GM18517 (cell line): Measurements from ENCODE around the gene TNS1.

ENCODE experiments used
- ATAC-seq: cut with Tn5 transposase; IDR thresholded peaks from one replicate; pipeline ENCODE4 v1.9.1; 2021; ENCODE audit warnings: mild to moderate bottlenecking, moderate library complexity; ENCODE audit not compliant: unreplicated experiment

TNS1 gene

DNA sequence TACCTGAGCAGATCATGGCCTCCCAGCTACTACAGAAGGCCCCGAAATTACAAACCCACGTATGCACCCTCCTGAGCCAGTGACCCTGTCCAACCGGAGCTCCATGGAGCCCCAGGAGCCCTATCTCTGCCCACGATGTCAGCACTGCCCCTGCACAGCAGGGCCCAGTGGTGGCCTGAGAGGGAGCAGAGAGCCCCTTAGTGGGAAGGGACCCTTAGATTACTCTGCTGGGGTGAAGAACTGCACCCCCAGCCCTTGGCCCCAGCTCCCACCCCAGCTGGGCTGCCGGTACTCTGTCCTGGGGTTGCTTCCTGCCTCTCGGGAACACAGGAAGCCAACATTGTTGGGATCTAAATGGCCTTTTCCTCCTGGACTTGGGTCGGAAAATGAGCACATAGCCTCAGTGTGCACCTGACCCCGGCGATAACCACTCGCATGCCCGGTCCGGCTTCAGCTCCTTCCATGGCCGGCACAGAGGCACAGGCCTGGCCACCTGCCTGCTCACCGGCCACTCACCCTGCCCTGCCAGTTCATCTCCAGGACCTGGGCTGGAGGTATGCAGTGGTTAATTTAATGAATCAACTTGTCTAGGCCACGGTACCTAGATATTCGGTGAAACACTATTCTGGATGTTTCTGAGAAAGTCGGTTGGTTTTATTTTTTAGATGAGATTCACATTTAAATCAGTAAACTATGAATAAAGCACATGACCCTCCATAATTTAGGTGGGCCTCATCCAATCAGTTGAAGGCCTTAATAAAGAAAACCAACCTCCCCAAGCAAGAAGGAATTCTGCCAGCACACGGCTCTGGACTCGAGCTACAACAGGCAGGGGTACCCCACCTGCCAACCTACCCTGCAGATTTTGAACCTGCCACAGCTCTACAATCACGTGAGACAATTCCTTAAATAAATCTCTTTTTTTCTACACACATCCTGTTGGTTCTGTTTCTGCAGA, 19.2 kb downstream of the TNS1 start:
- no peak for ATAC-seq

DNA sequence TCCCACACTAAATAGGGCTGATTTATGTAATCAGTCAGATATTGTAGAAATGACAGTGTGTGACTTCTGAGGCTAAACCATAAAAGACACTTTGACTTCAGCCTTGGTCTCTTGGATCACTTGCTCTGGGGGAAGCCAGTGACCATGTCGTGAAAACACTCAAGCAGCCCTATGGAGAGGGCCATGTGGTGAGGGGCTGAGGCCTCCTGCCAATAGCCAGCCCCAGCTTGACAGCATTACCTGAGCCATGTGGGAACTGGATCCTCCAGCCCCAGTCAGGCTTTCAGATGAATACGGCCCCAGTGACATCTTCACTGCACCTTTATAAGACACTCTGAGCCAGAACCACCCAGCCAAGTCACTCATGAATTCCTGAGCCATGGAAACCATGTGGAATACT, 20.8 kb downstream of the TNS1 start:
- no peak for ATAC-seq

DNA sequence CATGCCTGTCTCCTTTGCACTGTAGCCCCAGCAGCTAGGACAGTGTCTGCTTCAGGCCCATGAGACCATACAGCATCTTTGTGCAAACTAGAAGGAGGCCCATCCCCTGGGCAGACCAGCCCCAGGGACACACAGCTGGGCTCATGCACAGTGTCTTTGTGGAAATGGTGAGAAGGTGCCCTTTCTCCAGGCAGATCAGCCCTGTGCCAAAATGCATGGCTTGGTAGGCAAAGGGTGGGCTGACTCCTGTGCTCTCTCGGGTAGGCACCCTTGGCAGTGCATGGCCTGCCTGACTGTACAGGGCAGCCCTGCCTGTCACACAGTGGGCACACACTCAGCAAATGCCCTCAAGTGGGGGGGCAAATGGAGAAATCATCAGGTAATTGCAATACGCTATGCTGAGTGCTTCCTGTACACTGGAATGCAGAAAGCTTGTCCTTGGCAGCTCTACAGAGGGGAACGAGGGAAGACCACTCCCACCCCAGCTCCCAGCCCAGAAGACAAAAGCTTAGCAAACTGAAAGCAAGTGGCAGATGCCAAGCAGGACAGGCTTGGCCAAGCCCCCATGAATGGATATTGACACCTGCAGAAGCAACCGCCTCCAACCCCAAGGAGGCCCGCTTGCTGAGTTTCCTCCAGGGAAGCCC, 21.6 kb downstream of the TNS1 start:
- ATAC-seq = no peak

DNA sequence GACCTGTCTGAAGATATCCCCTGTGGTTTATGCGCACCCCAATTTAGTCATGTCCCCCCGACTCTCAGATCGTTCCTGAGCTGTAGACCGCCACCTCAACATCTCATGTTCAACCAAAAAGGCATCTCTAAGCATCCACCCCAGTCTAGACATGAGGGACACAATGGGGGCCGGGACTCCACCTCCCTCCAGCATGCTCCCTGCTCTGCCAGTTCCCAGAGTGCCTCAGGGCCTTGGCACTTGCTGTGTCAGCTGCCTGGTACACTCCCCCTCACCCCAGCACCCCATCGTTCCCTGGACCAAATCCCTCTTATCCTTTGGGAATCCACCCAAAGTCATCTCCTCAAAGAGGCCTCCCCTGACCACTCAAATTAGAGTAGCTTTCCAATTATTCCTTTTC, 22.2 kb downstream of the TNS1 start:
- ATAC-seq = no peak

DNA sequence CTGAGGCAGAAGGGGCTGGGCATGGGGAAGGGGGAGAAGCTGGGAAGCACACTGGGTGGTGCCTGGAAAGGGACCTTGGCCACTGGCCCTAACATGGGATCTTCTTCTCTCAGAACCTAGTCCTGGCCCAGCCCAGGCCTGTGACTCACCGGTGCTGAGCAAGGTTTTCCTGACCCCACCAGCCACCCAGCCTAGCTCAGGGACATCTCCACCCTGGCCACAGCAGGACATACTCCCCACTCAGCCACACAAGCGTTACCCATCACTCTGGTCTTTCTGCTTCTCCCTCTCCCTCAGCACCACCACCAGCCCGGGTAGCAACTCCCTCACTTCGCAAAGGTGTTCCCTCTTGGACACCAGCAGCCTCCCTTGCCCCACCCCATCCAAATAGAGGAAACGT, 22.8 kb downstream of the TNS1 start:
- no peak for ATAC-seq

DNA sequence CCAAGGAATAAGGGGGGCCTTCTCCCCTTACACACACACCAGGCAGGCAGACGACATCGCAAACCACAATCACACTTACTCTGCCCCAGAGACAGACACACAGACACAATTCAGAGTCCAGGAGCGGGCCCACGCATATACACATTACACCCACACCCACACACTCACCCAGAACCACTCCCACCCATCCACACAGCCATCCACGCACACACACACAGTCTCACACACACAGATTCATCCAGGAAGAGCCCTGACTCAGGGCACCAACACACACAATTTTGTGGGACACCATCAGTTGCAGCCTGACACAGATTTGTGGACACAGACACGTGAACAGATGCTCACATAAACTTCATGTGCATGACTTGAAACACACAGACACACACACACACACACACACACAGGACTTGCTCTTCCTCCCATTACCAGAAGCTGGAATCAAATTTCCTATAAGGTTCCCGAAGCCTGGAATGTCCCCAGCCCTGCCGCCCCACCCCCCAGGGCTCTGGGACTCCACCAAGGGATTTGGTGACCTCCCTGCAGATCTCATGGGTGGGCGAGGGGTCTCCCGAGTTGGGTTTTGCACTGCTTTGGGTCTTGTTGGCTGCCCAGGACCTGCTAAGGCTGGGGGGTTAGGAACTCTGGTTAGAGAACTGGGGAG, 23.5 kb downstream of the TNS1 start:
- ATAC-seq = no peak

DNA sequence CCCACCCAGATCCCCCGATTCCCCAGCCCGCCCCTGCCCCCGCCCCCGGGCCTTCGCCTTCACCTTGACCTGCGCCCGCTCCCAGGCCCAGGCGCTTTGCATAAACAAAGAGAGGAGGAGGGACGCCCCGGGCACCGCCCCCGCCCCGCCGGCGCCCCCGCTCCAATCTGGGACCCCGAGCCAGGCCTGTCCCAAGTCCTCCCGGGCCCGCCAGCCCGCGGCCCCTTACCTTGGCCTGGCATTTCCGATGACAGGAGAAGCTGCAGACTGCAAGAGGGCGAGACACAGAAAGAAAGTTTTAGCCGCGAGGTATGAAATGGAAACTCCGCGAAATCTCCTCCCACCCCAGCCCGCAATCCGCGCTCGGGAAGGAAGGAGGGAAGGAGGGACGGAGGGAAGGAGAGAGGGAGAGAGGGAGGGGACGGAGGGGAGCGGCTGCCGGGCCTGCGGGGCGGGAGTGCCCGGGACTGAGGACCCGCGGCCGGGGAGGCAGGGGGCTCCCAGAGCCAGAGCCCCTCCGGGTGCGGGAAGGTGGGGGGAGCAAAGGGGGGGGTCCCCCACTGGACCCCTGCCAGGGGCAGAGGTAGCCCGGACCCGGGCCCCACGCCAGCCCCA, 24.2 kb downstream of the TNS1 start:
- ATAC-seq = no peak

DNA sequence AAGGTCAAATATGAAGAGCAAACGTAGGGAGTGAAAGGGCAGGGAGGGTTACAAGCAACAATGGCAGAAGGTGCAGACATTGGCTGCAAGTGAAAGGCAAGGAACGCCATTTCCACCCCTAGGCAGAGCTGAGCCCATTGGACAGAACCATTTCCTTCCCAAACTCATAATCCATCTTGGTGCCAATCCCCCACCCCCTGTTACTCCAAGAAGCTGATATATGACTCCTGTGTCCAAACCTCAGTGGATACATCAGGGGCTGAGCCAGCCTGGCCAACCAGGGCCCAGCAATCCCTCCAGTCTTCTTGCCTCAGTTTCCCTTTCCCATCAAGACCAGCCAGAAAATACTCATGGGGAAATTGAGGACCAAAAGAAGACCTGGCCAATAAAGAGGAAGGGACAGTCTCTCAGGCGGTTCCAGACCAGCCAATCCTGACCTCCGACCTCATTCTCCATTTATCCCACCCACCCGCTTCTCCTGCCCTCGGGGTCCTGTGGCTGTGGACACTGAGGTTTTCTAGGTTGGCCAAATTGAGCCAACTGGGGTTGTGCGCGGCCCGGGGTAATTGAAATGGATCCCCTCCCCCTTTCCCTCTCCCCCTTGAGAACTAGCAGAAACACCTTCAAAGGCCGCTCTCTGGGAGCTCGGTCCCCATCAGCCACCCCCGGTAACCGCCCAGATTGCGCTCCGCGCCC, 24.8 kb downstream of the TNS1 start:
- no peak for ATAC-seq

DNA sequence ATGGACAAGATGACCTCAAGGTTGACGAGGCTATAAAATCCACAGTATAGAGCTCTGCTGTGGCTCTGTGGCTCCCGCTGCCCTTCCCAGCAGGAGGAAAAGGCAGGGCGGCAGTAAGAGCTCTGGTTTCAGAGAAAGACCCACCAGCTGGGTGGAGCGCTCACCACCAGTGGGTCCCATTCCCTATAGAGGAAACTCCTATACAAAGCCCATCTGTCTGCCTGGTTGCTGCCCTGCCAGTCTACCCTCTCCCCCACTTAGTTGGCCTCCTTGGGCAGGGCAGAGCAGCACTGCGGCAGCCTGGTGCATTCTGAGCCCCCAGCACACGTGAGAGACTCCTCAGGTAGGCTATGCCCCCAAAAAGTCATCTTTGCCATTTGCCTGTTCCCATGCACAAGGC, 26.5 kb downstream of the TNS1 start:
- no peak for ATAC-seq

DNA sequence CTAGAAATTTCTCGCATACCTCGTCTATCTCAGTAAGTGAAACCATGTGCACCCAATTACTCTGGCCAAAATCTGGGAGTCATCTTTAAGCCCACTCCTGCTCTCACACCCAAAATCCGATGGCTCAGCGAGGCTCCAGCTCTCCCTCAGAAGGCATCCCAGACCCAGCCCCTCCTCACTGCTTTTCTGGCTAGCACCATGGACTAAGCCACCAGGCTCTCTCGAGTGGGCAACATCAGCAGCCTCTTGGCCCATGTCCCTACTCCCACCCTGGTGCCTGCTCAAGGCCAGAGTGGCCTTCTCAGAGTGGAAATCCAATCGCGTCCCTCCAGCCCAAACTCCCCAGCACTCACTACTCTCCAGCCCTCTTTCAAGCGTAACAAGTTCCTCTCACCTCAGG, 27.2 kb downstream of the TNS1 start:
- ATAC-seq = no peak

DNA sequence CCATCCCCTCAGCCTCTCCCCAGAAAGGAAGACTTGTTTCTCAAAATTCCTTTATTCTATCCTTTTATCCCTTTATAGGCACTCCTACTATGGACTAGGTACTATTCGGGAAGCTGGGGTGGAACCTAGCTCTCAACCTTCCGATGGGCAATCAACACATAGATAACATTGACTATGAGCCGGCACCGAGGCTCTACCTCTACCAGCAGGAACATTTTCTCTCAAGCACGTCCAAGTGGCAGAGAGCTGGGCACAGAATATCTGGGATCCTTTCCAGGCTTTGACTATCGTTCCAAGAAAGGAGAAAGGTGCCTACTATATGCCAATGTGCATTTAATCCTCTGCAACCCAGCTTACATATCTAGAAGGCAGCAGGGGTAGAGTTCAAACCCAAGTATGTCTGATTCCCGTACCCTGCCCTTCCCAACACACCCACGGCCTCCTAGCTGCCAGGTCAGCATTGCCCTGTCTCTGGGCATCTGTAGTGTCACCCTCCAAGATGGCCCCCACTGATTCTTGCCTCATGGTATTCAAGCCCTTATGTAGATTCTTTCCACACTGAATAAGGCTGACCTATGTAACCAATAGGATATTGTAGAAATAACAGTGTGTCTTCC, 28.3 kb downstream of the TNS1 start:
- no peak for ATAC-seq

DNA sequence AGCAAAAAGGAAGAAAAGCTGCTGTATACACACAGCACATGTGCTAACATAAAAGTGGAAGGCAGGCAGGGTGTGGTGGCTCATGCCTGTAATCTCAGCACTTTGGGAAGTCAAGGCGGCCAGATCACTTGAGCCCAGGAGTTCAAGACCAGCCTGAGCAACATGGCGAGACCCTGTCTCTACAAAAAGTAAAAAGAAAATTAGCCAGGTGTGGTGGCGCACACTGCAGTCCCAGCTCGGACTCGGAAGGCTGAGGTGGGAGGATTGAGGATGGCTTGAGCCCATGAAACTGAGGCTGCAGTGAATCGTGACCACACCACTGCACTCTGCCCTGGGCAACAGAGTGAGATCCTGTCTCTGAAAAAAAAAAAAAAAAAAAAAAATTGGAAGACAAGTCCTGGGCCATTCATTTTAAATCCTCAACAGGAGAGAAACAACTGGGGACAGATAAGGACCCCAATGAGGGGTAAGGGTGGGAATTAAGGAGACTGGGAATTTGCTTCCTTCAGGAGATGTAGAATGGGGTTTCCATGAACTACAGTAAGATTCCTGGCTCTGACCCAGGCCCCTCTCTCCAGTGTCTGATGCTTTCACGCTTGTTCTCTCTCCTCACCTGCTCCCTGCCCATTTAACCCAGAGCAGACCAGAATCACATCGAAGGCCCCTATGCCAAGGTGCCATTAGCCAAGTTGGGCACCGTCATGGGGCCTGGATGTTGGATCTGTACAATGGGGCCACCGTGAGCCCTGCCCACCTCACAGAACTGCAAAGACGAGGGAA, 29.6 kb downstream of the TNS1 start:
- ATAC-seq = no peak

DNA sequence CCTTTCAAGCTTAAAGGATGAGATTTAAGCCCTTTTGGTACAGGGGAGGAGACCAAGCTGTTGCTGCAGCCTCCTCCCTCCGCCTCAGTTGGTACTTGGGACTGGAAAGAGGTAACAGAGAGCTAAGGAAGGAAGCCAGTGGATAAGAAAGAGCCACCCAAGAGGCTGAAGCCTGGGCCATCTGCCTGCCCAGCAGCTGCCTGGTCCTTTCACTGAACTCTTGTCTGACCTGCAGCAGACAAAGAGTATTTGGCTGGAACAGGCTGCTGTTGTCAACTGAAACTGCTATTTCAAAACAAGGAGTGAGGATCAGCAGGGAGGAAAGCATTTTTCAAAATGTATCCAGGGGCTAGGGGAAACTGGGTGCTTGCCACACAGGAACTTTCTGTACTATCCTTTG, 30.3 kb downstream of the TNS1 start:
- no peak for ATAC-seq

DNA sequence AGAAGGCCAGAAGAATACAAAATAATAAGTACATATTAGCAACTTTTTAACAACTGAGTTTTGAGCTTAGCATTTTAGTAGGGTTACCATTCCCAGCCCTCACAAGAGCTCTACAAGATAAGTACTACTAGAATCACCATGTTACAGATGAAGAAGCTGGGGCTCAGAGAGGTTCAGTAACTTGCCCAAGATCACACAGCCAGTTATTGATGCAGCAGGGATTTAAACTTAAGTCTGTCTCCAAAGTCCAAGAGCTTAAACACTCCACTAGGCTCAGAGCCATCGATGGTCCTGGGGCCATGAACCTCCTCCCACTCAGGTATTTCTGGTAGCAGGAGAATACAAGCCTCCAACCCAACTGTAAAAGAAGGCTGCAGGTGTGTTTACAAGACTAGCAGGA, 30.8 kb downstream of the TNS1 start:
- ATAC-seq = no peak

DNA sequence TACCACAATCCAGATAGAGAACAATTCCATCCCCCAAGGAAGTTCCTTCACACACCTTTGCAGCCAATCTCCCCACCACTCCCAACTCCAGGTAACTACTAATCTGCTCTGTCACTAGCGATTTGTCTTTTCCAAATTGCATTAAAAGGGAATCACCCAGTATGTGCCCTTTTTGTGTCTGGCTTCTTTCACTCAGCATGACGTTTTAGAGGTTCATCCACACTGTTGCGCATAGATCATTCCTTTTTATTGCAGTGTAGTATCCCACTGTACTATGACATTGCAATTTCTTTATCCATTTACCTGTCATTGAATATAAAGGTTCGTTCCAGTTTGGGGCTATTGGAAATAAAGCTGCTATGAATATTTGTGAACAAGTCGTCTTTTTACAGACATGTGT, 31.6 kb downstream of the TNS1 start:
- no peak for ATAC-seq

DNA sequence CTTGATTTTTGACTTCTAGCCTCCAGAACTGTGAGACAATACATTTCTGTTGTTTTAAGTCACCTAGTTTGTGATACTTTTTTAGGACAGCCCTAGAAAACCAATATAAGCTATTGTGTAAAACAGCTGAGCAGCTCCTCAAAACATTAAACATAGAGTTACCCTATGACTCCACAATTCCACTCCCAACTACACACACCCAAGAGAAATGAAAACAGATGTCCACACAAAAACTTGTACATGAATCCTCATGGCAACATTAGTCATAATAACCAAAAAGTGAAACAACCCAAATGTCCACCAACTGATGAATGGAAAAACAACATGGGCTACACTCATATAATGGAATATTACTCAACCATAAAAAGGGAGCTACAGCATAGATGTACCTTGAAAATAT, 32.6 kb downstream of the TNS1 start:
- no peak for ATAC-seq

DNA sequence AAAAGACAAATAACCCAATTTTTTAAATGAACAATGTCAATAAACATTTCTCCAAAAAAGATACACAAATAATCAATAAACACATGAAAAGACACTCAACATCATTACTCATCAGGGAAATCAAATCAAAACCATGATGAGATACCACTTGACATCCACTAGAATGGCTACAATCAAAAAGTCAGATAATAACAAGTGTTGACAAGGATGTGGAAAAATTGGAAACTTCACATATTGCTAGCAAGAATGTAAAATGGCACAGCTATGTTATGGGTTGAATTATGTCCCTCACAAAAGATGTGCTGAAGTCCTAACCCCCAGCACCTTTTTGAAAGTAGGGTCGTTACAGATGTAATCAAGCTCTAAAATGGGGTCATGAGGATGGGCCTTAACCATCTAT, 33.2 kb downstream of the TNS1 start:
- ATAC-seq = no peak

DNA sequence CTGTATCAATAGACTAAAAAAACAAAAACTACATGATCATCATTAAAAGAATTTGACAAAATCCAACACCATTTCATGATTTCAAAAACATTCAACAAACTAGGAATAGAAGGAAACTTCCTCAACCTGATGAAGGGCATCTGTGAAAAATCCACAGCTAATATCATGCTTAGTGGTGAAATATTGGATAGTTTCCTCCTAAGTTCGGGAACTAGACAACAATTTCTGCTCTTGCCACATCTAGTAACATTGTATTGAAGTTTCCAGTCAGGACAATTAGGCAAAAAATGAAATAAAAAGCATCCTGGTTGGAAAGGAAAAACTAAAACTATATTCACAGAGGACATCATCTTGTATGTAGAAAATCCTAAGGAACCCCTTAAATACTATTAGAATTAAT, 34.8 kb downstream of the TNS1 start:
- no peak for ATAC-seq

DNA sequence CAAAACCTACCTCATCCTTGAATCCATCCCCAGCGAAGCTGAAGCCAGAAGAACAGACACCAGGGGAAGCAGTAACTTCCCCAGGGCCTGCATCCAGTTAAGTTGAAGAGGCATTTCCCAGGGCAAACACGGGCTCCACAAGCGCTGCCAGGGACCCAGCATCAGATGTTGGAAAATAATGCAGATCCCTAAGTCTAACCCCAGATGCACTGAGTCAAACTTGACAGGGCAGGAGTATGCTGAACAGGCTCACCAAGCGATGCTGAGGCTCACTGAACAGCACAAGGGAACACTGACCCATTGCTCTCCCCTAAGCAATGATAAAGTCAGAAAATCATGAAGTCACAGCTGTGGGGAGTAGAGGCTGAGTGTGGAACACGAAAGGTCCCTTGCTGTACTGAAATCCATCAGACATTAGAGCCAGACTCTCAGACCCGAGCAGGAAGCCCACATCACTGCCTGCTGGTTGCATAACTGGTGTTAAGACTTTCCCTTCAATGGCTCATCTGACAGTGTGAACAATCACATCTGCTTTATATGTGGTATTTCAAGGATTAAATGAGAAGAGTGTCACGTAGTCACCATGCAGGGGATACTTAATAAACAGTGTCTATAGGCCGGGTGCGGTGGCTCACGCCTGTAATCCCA, 36.2 kb downstream of the TNS1 start:
- no peak for ATAC-seq
